HFFc6 (cell line): Measurements from ENCODE around the gene CLK2. TPM values are rescaled to one million over a fixed set of nuclear protein-coding genes. Genes with fewer than 3 reads are reported as not detected.
"Not testable (repeated sequence)": the region's sequence is repeated elsewhere in the genome, so short reads cannot be mapped to it uniquely, and the experiment has no call there.

Experiments
- DNase-seq: peaks from one replicate; pipeline ENCODE4 v3.0.0-alpha.2; 2018
- H3K27ac Mint-ChIP-seq: 2 replicates; pipeline ENCODE4 v1.8.0; 2020; ENCODE audit warnings: mild to moderate bottlenecking, mixed read lengths
- H3K27me3 Mint-ChIP-seq: 2 replicates; pipeline ENCODE4 v1.8.0; 2021; ENCODE audit warnings: mild to moderate bottlenecking, moderate library complexity, mixed read lengths; ENCODE audit not compliant: insufficient read depth
- H3K36me3 Mint-ChIP-seq: 2 replicates; pipeline ENCODE4 v1.8.0; 2021; ENCODE audit warnings: low read depth, mixed read lengths
- H3K4me1 Mint-ChIP-seq: 2 replicates; pipeline ENCODE4 v1.8.0; 2020; ENCODE audit warnings: low read depth, mixed read lengths
- H3K4me3 Mint-ChIP-seq: 2 replicates; pipeline ENCODE4 v1.8.0; 2020; ENCODE audit warnings: mild to moderate bottlenecking, moderate library complexity, mixed read lengths
- H3K9me3 Mint-ChIP-seq: 2 replicates; pipeline ENCODE4 v1.8.0; 2020; ENCODE audit warnings: mild to moderate bottlenecking, mixed read lengths
- total RNA-seq, 6 experiments: library from RNA; stranded (reverse); fragmentation: NEBNext Ultra II Directional; extraction: Animal tissue kit (Norgen Biotek cat#: 25700); gene quantifications; 2 replicates in 1 of 6; 3 replicates in 5 of 6; pipeline ENCODE4 v1.2.3, GENCODE V29; 2021
- TF ChIP-seq, protein P1 (sequence below): fragments of 200-600 bp; sonication (generic); IDR thresholded peaks from 2 replicates; pipeline ENCODE4 v1.5.0; 2021; ENCODE audit warnings: antibody characterized with exemption, mild to moderate bottlenecking

CLK2 gene
- total RNA-seq, 6 experiments from 2014 or later, result 24.8 to 32.8 (median 30.0) TPM

DNA sequence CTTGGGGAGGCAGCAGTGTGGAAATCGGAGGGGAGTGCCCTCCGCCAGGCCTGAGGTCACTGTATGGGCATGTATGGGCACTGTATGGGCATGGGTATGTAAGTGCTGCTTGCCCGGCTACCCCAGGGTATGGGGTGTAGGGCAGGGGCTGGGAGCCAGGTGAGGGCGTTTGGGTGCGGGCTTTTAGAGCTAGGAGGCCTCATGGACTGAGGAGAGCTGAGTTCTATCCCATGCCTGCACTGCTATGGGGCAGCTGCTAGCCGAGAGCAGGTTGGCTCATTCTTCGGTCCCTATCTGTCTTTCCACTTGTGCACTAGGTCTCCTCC, 22.6 kb upstream of the CLK2 start:
- no peak for DNase-seq
- Mint-ChIP-seq H3K9me3 (no peaks in the 10 kb centered on the region), H3K27me3 (peaks cover 45% of the 10 kb centered on the region), H3K36me3 (no peaks in the 10 kb centered on the region), H3K4me3 (no peak overlapping the region), H3K4me1 (no peaks in the 10 kb centered on the region), H3K27ac (no peak overlapping the region)
- TF ChIP-seq, protein P1, sequence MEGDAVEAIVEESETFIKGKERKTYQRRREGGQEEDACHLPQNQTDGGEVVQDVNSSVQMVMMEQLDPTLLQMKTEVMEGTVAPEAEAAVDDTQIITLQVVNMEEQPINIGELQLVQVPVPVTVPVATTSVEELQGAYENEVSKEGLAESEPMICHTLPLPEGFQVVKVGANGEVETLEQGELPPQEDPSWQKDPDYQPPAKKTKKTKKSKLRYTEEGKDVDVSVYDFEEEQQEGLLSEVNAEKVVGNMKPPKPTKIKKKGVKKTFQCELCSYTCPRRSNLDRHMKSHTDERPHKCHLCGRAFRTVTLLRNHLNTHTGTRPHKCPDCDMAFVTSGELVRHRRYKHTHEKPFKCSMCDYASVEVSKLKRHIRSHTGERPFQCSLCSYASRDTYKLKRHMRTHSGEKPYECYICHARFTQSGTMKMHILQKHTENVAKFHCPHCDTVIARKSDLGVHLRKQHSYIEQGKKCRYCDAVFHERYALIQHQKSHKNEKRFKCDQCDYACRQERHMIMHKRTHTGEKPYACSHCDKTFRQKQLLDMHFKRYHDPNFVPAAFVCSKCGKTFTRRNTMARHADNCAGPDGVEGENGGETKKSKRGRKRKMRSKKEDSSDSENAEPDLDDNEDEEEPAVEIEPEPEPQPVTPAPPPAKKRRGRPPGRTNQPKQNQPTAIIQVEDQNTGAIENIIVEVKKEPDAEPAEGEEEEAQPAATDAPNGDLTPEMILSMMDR, result no peak

DNA sequence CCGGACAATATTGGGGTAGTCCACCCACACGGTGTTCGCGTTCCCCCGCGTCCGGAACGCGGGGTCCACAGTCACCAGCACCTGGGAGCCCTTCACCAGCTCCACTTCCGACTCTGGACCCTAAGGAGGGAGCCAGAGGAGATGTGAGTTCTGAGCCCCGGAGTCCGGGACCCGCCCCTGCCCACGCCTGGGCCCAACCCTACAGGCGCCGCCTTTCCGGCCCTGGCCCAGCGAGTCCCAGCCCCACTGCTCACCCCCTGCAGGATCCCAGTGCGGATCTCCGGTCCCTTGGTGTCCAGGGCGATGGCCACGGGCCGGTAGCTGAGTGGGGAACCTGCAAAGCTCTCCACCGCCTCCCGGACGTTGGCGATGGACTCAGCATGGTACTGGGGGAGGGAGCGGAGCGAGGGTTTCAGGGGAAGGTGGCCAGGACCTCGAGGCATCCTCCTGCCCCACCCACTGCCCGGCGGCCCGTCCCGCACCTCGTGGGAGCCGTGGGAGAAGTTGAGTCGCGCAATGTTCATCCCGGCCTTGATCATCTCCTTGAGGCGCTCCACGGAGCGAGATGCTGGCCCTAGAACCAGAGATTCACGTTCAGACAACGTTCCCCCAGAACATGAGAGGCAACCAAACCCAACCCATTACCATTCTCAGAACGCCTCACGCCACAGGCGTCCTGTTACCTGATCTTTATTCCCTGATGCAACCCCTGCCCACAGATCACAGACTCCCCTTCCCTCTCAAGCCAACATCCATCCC, 22.1 kb upstream of the CLK2 start:
- no peaks in the 10 kb centered on the region for H3K36me3 Mint-ChIP-seq
- TF ChIP-seq, protein P1, result no peak

DNA sequence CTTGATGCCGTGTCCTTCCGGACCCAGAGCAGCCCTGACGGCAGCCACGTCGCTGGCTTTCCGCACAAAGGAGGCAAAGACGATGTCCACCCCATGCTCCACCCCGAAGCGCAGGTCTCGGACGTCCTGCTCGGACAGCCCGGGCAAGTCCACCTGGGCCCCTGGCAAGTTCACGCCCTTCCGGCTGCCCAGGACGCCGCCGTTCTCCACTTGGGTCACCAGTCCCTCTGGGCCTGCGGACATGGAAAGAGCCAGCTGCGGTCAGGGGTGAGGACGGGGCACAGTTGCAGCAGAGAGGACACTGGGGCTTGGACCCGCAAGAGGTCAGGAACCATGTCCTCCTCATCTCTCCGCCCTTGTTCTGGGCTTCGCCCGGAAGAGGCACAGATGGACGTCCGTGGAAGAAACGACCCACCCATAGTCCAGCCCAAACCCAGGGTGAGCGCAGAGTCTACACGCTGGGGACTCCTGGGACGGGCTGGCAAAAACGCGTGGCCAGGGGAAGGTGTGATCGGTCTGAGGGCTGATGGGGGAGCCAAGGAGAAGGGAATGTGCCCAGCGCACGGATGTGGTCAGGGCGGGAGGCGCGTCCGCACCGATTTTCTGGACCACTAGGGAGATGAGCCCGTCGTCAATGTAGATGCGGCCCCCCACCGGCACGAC, 21.3 kb upstream of the CLK2 start:
- Mint-ChIP-seq H3K27ac (no peak overlapping the region), H3K4me3 (no peak overlapping the region), H3K36me3 (no peaks in the 10 kb centered on the region), H3K27me3 (peaks cover 45% of the 10 kb centered on the region), H3K9me3 (no peaks in the 10 kb centered on the region), H3K4me1 (no peaks in the 10 kb centered on the region)
- DNase-seq, result no peak
- TF ChIP-seq, protein P1, result no peak

More for the DNA sequence above, 22.1 kb upstream of the CLK2 start:
- Mint-ChIP-seq H3K27me3 (peaks cover 45% of the 10 kb centered on the region), H3K27ac (no peak overlapping the region), H3K4me1 (no peaks in the 10 kb centered on the region), H3K9me3 (no peaks in the 10 kb centered on the region), H3K4me3 (no peak overlapping the region)
- no peak for DNase-seq

DNA sequence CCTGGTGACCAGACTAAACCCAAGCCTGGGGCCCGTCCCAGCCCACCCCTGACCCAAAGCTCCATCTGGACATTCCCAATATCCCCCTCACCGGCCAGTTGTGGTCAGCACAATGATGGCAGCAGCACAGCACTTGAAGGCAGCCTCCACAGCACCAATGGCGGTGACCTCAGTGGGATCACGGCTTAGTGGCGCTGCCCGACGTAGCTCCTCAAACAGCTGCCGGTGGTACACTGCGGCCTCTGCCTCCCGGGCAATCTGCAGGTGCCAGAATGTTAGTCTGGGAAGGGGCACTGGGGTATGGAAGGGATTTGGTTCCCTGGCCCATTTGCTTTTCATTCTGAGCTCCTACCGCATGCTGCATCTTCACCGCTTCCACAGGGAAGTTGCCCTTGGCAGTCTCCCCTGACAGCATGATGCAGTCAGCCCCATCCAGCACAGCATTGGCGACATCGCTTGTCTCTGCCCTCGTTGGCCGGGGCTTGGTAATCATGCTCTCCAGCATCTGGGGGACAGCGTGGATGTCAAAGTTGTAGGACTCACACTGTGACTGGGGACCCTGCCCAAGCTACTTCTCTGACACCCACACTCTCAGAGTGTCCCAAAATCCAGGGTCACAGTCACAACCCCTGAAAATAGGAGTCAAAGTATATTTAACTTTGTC, 19.9 kb upstream of the CLK2 start:
- Mint-ChIP-seq H3K36me3 (no peaks in the 10 kb centered on the region), H3K4me3 (no peak overlapping the region), H3K4me1 (no peaks in the 10 kb centered on the region), H3K27me3 (peaks cover 45% of the 10 kb centered on the region), H3K27ac (no peak overlapping the region), H3K9me3 (no peaks in the 10 kb centered on the region)
- DNase-seq, result no peak
- TF ChIP-seq, protein P1, result no peak

DNA sequence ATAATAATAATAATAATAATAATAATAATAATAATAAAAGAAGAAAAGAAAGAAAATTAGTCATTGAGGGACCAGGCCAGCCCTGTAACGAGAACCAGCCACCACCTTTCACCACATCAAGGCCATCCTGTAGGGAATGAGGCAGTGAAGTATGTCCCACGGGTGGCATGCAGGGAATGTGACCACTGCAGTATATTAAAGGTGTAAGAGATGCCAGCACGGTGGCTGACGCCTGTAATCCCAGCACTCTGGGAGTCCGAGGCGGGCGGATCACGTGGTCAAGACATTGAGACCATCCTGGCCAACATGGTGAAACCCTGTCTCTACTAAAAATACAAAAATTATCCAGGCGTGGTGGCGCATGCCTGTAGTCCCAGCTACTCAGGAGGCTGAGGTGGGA, 17.7 kb upstream of the CLK2 start:
- not testable (repeated sequence) for H3K4me1 Mint-ChIP-seq, H3K27ac Mint-ChIP-seq, H3K9me3 Mint-ChIP-seq, H3K4me3 Mint-ChIP-seq, H3K36me3 Mint-ChIP-seq, DNase-seq
- H3K27me3 Mint-ChIP-seq, result peaks cover 31% of the 10 kb centered on the region

DNA sequence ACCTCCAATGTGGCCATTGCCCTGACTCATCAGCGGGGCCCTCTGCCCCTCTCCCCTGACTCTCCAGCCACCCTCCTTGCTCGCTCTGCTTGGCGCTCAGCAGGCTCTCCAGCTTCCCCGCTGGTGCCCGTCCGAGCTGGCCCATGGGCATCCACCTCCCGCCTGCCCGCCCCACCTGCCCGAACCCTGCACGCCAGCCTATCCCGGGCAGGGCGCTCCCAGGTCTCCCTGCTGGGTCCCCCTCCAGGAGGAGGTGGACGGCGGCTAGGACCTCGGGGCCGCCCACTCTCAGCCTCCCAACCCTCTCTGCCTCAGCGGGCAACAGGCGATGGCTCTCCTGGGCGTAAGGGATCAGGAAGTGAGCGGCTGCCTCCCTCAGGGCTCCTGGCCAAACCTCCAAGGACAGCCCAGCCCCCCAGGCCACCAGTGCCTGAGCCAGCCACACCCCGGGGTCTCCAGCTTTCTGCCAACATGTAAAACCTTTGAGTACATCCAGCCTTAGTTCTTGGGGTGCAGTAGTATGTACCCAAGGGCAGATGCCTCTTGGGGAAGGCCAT, 14.8 kb upstream of the CLK2 start:
- Mint-ChIP-seq H3K9me3 (no peaks in the 10 kb centered on the region), H3K4me3 (no peak overlapping the region), H3K4me1 (no peaks in the 10 kb centered on the region), H3K27me3 (peaks cover 13% of the 10 kb centered on the region), H3K36me3 (no peaks in the 10 kb centered on the region), H3K27ac (no peak overlapping the region)
- no peak for DNase-seq
- TF ChIP-seq, protein P1, result no peak
